Stomach (tissue), 9 donors: ENCODE results near the gene FBRSL1. TPM values are rescaled to one million over a fixed set of nuclear protein-coding genes. Genes with fewer than 3 reads are reported as not detected.
A peak's percentile ranks its signal among the peaks of the same experiment; 100 is the strongest.

Source experiments
- DNase-seq, 2 donors: peaks; one replicate each; pipeline versions ENCODE4 v3.0.0 to v3.0.0-alpha.2; 2013 to 2019
- H3K27ac ChIP-seq, 5 donors: fragments of 200-600 bp in 4 of 5; sonication (generic) in 4 of 5; one replicate each; pipeline ENCODE4 v1.5.1; 2013 to 2019; ENCODE audit warnings: mild to moderate bottlenecking in 1 of 5, moderate library complexity in 1 of 5
- H3K27me3 ChIP-seq, 3 donors: fragments of 200-600 bp; sonication (generic); one replicate each; pipeline ENCODE4 v1.5.1; 2017 to 2019; ENCODE audit warnings: mixed run types in 1 of 3
- H3K36me3 ChIP-seq, 4 donors: fragments of 200-600 bp; sonication (generic); 1 replicate in 3 of 4; 2 replicates in 1 of 4; pipeline ENCODE4 v1.5.1; 2016 to 2019
- H3K4me1 ChIP-seq, 4 donors: fragments of 200-600 bp; sonication (generic); one replicate each; pipeline ENCODE4 v1.5.1; 2016 to 2019
- H3K4me3 ChIP-seq, 4 donors: fragments of 200-600 bp; sonication (generic) in 3 of 4; one replicate each; pipeline ENCODE4 v1.5.1; 2016 to 2019; ENCODE audit warnings: mild to moderate bottlenecking in 1 of 4
- H3K9me3 ChIP-seq, 4 donors: fragments of 200-600 bp; sonication (generic); one replicate each; pipeline ENCODE4 v1.5.1; 2016 to 2019
- EP300 ChIP-seq: sonication (generic); formaldehyde crosslinking; IDR thresholded peaks from one replicate; pipeline ENCODE4 v1.6.1; 2017; ENCODE audit warnings: antibody characterized with exemption
- POLR2A ChIP-seq, 4 donors: fragments of 450-650 bp; IDR thresholded peaks; one replicate each; pipeline ENCODE4 v1.6.1; 2016; ENCODE audit warnings: antibody characterized with exemption in 4 of 4, control low read depth in 2 of 4, mild to moderate bottlenecking in 1 of 4, moderate library complexity in 1 of 4
- POLR2AphosphoS5 ChIP-seq, 3 donors: sonication (generic); formaldehyde crosslinking; IDR thresholded peaks; one replicate each; pipeline ENCODE4 v1.6.1; 2016; ENCODE audit warnings: antibody characterized with exemption in 3 of 3
- WGBS, 5 donors: extraction: QIAGEN DNeasy Blood & Tissue Kit in 3 of 5; methylation state at CpG; one replicate each; pipeline versions ENCODE4 v1.1.5 to v1.1.7; 2013 to 2018; 5-methylcytosine and 5-hydroxymethylcytosine counted together
- intact Hi-C: fragments of 100-400 bp; cut with DNase I; formaldehyde crosslinking; loops from one replicate; pipeline ENCODE4 v1.15.1; 2023; ENCODE audit warnings: low total_unique reads
- polyA plus RNA-seq, 3 donors: library from polyadenylated mRNA; stranded (reverse); fragments of 200-250 nt; gene quantifications; one replicate each; pipeline ENCODE4 v1.2.3, GENCODE V29; 2013
- total RNA-seq, 5 donors: library from RNA; depleted of rRNA; stranded (reverse); fragments of >200 nt; gene quantifications; one replicate each; pipeline versions ENCODE4 v1.1.0 to v1.2.3, GENCODE V29; 2014 to 2016
- TF ChIP-seq, protein P1 (sequence below), 7 experiments: fragments of 450-650 bp in 4 of 7; fragments of 200-600 bp in 3 of 7; sonication (generic) in 3 of 7; IDR thresholded peaks; one replicate each; pipeline ENCODE4 v1.5.1; 2016 to 2019; ENCODE audit warnings: antibody characterized with exemption in 7 of 7, control low read depth in 2 of 7, mild to moderate bottlenecking in 1 of 7
- donor health status: healthy with polysubstance abuse.
- donor health status: Bipolar disorder and iron deficiency.
- donor health status: healthy.

FBRSL1 gene
- total and polyA plus RNA-seq, 8 donors, result 5.3 to 110 (median 15.7) TPM

DNA sequence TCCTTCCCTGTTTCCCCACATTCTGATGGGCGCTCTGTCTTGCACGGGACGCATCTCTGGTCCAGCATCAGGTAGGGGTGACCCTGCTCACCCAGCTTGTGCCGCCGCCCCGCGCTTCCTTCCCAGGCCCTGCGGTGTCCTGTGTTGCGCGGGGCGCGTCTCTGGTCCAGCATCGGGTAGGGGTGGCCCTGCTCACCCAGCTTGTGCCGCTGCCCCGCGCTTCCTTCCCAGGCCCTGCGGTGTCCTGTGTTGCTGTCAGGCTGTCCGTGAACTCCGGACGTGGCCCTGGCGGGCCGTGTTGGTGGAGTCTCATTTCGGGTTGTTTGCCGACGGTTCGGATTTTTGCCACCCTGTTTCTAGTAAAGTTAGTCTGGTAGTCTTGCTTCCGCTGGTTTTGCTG, 6.8 kb downstream of the FBRSL1 start:
- H3K9me3 ChIP-seq, result no peaks in the 10 kb centered on the region
- no peak overlapping the region for H3K27ac ChIP-seq
- TF ChIP-seq EP300 (no peak), POLR2A (IDR thresholded peaks at IDR 0.05) (no peak), POLR2AphosphoS5 (IDR thresholded peaks at IDR 0.05) (no peak)
- TF ChIP-seq, protein P1, sequence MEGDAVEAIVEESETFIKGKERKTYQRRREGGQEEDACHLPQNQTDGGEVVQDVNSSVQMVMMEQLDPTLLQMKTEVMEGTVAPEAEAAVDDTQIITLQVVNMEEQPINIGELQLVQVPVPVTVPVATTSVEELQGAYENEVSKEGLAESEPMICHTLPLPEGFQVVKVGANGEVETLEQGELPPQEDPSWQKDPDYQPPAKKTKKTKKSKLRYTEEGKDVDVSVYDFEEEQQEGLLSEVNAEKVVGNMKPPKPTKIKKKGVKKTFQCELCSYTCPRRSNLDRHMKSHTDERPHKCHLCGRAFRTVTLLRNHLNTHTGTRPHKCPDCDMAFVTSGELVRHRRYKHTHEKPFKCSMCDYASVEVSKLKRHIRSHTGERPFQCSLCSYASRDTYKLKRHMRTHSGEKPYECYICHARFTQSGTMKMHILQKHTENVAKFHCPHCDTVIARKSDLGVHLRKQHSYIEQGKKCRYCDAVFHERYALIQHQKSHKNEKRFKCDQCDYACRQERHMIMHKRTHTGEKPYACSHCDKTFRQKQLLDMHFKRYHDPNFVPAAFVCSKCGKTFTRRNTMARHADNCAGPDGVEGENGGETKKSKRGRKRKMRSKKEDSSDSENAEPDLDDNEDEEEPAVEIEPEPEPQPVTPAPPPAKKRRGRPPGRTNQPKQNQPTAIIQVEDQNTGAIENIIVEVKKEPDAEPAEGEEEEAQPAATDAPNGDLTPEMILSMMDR (IDR thresholded peaks at IDR 0.05), result no peak
- intact Hi-C loops, result no loop called here
- 91 to 95% (median 93%) methylated on average over 26 to 27 of the region's 27 CpGs for WGBS, 5 donors
- no peaks in the 10 kb centered on the region for H3K27me3 ChIP-seq
- DNase-seq, result no peak
- H3K4me1 ChIP-seq, result peaks cover 91 to 100% (median 100%) of the 10 kb centered on the region in 4 donors
- no peaks in the 10 kb centered on the region for H3K36me3 ChIP-seq
- H3K4me3 ChIP-seq, result no peak overlapping the region

GRCh38 chr12:132497514-132498405, 7.8 kb downstream of the FBRSL1 start:
- H3K27ac ChIP-seq, result no peak overlapping the region
- intact Hi-C loops, result no loop called here
- no peak overlapping the region for H3K4me3 ChIP-seq
- 77 to 95% (median 83%) methylated on average over 2 to 28 of the region's 28 CpGs for WGBS, 5 donors
- H3K36me3 ChIP-seq, result no peaks in the 10 kb centered on the region
- no peak for DNase-seq
- H3K27me3 ChIP-seq, result no peaks in the 10 kb centered on the region
- no peaks in the 10 kb centered on the region for H3K9me3 ChIP-seq
- TF ChIP-seq POLR2A (IDR thresholded peaks at IDR 0.05) (no peak), EP300 (no peak), POLR2AphosphoS5 (IDR thresholded peaks at IDR 0.05) (no peak)
- TF ChIP-seq, protein P1 (IDR thresholded peaks at IDR 0.05), result no peak
- H3K4me1 ChIP-seq, result peaks cover 87 to 100% (median 100%) of the 10 kb centered on the region in 4 donors

- 57 to 80% (median 66%) methylated on average over 12 of the region's 12 CpGs; no CpG with 5 or more reads in 1 of the 5 donors for WGBS, 5 donors
- H3K9me3 ChIP-seq, result no peaks in the 10 kb centered on the region
- peak in 1 of 2 donors; percentile 20 for DNase-seq
- no peak overlapping the region for H3K4me3 ChIP-seq
- no peaks in the 10 kb centered on the region for H3K27me3 ChIP-seq
- TF ChIP-seq POLR2A (IDR thresholded peaks at IDR 0.05) (no peak), EP300 (no peak), POLR2AphosphoS5 (IDR thresholded peaks at IDR 0.05) (no peak)
- TF ChIP-seq, protein P1 (IDR thresholded peaks at IDR 0.05), result no peak
- H3K36me3 ChIP-seq, result no peaks in the 10 kb centered on the region
- intact Hi-C loops, result no loop called here
- peaks cover 88 to 100% (median 100%) of the 10 kb centered on the region in 4 donors for H3K4me1 ChIP-seq
- no peak overlapping the region for H3K27ac ChIP-seq
These were observed 9.0 kb downstream of the FBRSL1 start for GRCh38 chr12:132498931-132499330.

DNA sequence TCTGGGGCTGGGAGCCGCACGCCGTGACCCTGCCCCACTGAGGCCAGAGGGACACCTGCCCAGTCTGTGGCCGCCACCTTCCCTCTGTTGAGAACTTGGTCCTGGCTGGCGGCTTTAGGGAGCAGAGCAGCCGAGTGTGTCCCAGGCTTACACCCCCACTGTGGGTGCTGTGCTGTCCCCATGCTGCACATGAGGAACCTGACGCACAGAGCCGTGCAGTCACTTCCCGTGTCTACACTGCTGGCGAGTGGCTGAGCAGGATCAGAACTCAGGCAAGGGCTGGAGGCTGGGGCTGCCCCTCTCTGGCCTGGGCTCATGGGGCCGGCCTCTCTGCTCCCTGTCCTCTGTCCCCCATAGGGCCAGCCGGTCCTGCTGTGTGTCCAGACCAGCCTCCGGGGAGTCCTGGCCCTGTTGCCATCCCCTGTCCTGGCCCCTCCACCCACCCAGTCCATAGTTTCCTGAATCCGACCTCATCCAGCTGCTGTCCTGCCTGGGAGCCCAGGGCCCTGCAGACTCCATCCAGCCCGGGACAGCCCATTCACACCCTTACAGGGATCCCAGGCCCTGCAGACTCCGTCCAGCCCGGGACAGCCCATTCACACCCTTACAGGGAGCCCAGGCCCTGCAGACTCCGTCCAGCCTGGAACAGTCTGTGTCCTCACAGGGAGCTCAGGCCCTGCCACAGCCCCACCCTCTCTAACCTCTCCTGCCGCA, 10.3 kb downstream of the FBRSL1 start:
- intact Hi-C loops, result no loop called here
- TF ChIP-seq POLR2AphosphoS5 (IDR thresholded peaks at IDR 0.05) (no peak), EP300 (no peak), POLR2A (IDR thresholded peaks at IDR 0.05) (no peak)
- TF ChIP-seq, protein P1 (IDR thresholded peaks at IDR 0.05), result no peak
- peaks cover 87 to 100% (median 100%) of the 10 kb centered on the region in 4 donors for H3K4me1 ChIP-seq
- no peak overlapping the region for H3K27ac ChIP-seq
- no peak overlapping the region for H3K4me3 ChIP-seq
- no peaks in the 10 kb centered on the region for H3K9me3 ChIP-seq
- no peaks in the 10 kb centered on the region for H3K27me3 ChIP-seq
- DNase-seq, result peak in 1 of 2 donors; percentile 16
- WGBS, 5 donors, result 66 to 83% (median 75%) methylated on average over 12 to 19 of the region's 19 CpGs
- no peaks in the 10 kb centered on the region for H3K36me3 ChIP-seq
